Hepatocyte (in vitro differentiated cells): ENCODE measurements around the gene TMEM256. TPM values are rescaled to one million over a fixed set of nuclear protein-coding genes. Genes with fewer than 3 reads are reported as not detected.

Experiments used
- DNase-seq: peaks from one replicate; pipeline ENCODE4 v3.0.0-alpha.2; 2016; ENCODE audit warnings: low spot score
- H2AFZ ChIP-seq: fragments of 200-600 bp; sonication (generic); 2 replicates; pipeline ENCODE4 v1.6.0; 2016; ENCODE audit warnings: antibody characterized with exemption, mild to moderate bottlenecking
- H3K27ac ChIP-seq: fragments of 200-600 bp; sonication (generic); 2 replicates; pipeline ENCODE4 v1.5.1; 2016; ENCODE audit warnings: mild to moderate bottlenecking
- H3K27me3 ChIP-seq: fragments of 200-600 bp; sonication (generic); 2 replicates; pipeline ENCODE4 v1.6.1; 2016
- H3K36me3 ChIP-seq: fragments of 200-600 bp; sonication (generic); replicated peaks from 2 replicates; pipeline ENCODE4 v1.5.1; 2016; ENCODE audit warnings: low read depth; ENCODE audit not compliant: insufficient read depth
- H3K4me1 ChIP-seq: fragments of 200-600 bp; sonication (generic); 2 replicates; pipeline ENCODE4 v1.5.1; 2016; ENCODE audit warnings: mild to moderate bottlenecking, moderate library complexity; ENCODE audit not compliant: insufficient read depth
- H3K4me2 ChIP-seq: fragments of 200-600 bp; sonication (generic); 2 replicates; pipeline ENCODE4 v1.6.0; 2016
- H3K4me3 ChIP-seq: fragments of 200-600 bp; sonication (generic); 2 replicates; pipeline ENCODE4 v1.5.1; 2016; ENCODE audit warnings: mild to moderate bottlenecking
- H3K79me2 ChIP-seq: fragments of 200-600 bp; sonication (generic); 2 replicates; pipeline ENCODE4 v1.6.0; 2017; ENCODE audit warnings: mild to moderate bottlenecking
- H3K9me2 ChIP-seq: fragments of 200-600 bp; sonication (generic); replicated peaks from 2 replicates; pipeline ENCODE4 v1.6.0; 2017; ENCODE audit warnings: mild to moderate bottlenecking; ENCODE audit not compliant: insufficient read depth
- H3K9me3 ChIP-seq: fragments of 200-600 bp; sonication (generic); 2 replicates; pipeline ENCODE4 v1.5.1; 2016; ENCODE audit warnings: low read depth, mild to moderate bottlenecking
- H4K20me1 ChIP-seq: fragments of 200-600 bp; sonication (generic); 2 replicates; pipeline ENCODE4 v1.6.0; 2016; ENCODE audit warnings: mild to moderate bottlenecking; ENCODE audit not compliant: insufficient read depth, poor library complexity, severe bottlenecking
- CTCF ChIP-seq: fragments of 200-600 bp; sonication (generic); IDR thresholded peaks from 2 replicates; pipeline ENCODE4 v1.5.1; 2016; ENCODE audit warnings: antibody characterized with exemption, mild to moderate bottlenecking; ENCODE audit not compliant: poor library complexity
- EZH2 ChIP-seq: fragments of 200-600 bp; sonication (generic); IDR thresholded peaks from 2 replicates; pipeline ENCODE4 v1.6.1; 2016; ENCODE audit warnings: antibody characterized with exemption, mild to moderate bottlenecking, borderline replicate concordance
- EZH2phosphoT487 ChIP-seq: fragments of 200-600 bp; sonication (generic); IDR thresholded peaks from one replicate; pipeline ENCODE4 v1.6.1; 2018; ENCODE audit warnings: antibody characterized with exemption, mild to moderate bottlenecking, low read depth, moderate library complexity; ENCODE audit not compliant: unreplicated experiment, severe bottlenecking
- WGBS: methylation state at CpG from one replicate; pipeline ENCODE4 v1.1.6; 2016; ENCODE audit warnings: low lambda C conversion rate; ENCODE audit errors: missing lambda C conversion rate; 5-methylcytosine and 5-hydroxymethylcytosine counted together
- polyA plus RNA-seq: library from polyadenylated mRNA; unstranded; fragments of >200 nt; fragmentation: Nextera tagmentation; extraction: Ambion mirVana; gene quantifications from 2 replicates; pipeline ENCODE4 v1.2.1, GENCODE V29; 2016
- total RNA-seq: library from RNA; depleted of rRNA; stranded (reverse); fragments of >200 nt; gene quantifications from 2 replicates; pipeline ENCODE4 v1.2.3, GENCODE V29; 2014

Gene TMEM256
- total and polyA plus RNA-seq, 2 experiments from 2014 or later, result 105 to 118 TPM

DNA sequence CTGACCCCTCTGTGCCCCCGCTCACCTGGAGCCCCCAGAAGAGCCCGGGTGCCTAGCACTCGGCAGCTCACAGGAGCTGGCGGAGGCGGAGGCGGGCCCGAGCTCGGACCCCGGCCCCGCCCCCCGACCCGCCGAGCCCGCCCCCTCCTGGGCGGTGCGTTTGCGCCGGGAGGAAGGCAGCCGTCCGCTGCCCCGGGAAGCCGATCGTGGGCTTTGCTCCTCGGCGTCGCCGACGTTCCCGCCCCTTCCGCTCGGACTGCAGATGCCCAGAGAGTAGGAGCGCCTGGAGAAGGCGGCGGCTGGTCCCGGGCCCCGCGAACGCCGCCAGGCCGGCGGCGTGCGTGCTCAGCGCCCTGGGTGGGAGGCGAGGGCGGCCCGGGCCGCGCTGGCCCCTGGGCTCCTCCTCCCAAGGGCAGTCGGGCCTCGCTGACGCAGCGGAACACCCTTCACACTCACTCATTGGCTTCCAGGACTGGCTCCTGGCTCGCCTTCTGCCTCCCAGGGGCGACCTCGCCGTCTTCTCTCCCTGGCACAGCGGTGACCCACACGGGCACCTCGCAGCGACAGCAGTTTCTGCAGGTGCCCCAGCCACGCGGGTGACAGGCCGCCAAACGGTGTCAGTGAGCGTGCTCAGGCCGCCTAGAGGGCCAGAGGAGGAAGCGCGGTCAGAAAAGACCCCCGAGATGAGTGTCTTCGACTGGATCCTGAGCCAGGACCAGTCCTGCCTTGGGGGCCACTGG lies 9.3 kb downstream of the TMEM256 start, which contains the start of gene PLSCR3:
Gene PLSCR3, minus strand, starts transcription at position 74 of the 740 bp plus-strand sequence. CDS start 415 bp downstream, outside the sequence.
- peak within 1 kb of the TSS; percentile 94 for H3K4me2 ChIP-seq
- 2% methylated on average over 47 of the region's 71 CpGs for WGBS
- H3K4me3 ChIP-seq, result peak within 1 kb of the TSS; percentile 95
- H3K27ac ChIP-seq, result peak within 1 kb of the TSS; percentile 95
- H3K36me3 ChIP-seq, result no peaks in the 10 kb centered on the region
- no peaks in the 10 kb centered on the region for H4K20me1 ChIP-seq
- H3K9me2 ChIP-seq, result no peaks in the 10 kb centered on the region
- peak within 1 kb of the TSS; percentile 90 for H2AFZ ChIP-seq
- no peaks in the 10 kb centered on the region for H3K9me3 ChIP-seq
- peak; percentile 92 for DNase-seq
- H3K79me2 ChIP-seq, result peaks cover 10% of the 10 kb centered on the region
- H3K4me1 ChIP-seq, result peaks cover 9% of the 10 kb centered on the region
- TF ChIP-seq EZH2 (no peak), CTCF (peak; percentile 39)
- H3K27me3 ChIP-seq, result no peaks in the 10 kb centered on the region

- H3K79me2 ChIP-seq, result peaks cover 10% of the 10 kb centered on the region
- H3K27ac ChIP-seq, result peak overlapping the region; percentile 95
- DNase-seq, result peak; percentile 76
- no peaks in the 10 kb centered on the region for H3K36me3 ChIP-seq
- H3K9me2 ChIP-seq, result no peaks in the 10 kb centered on the region
- H3K27me3 ChIP-seq, result no peaks in the 10 kb centered on the region
- peaks cover 9% of the 10 kb centered on the region for H3K4me1 ChIP-seq
- WGBS, result 6% methylated on average over 35 of the region's 48 CpGs
- H2AFZ ChIP-seq, result peak overlapping the region; percentile 90
- no peaks in the 10 kb centered on the region for H3K9me3 ChIP-seq
- no peak for TF ChIP-seq EZH2phosphoT487
- TF ChIP-seq CTCF, result peak; percentile 21
- H3K4me3 ChIP-seq, result peak overlapping the region; percentile 95
- H3K4me2 ChIP-seq, result peak overlapping the region; percentile 94
- H4K20me1 ChIP-seq, result no peaks in the 10 kb centered on the region
Observed at GRCh38 chr17:7393613-7394451, 10.1 kb downstream of the TMEM256 start.

GRCh38 chr17:7392696-7393612 lies 10.9 kb downstream of the TMEM256 start:
- peak overlapping the region; percentile 95 for H3K4me3 ChIP-seq
- H3K9me3 ChIP-seq, result no peaks in the 10 kb centered on the region
- no peak for TF ChIP-seq EZH2phosphoT487
- no peak for TF ChIP-seq CTCF
- TF ChIP-seq EZH2, result no peak
- peaks cover 9% of the 10 kb centered on the region for H3K4me1 ChIP-seq
- no peak for DNase-seq
- H3K79me2 ChIP-seq, result peaks cover 10% of the 10 kb centered on the region
- no peak overlapping the region for H2AFZ ChIP-seq
- H3K36me3 ChIP-seq, result no peaks in the 10 kb centered on the region
- WGBS, result 59% methylated on average over 40 of the region's 42 CpGs
- H4K20me1 ChIP-seq, result no peaks in the 10 kb centered on the region
- no peaks in the 10 kb centered on the region for H3K27me3 ChIP-seq
- H3K27ac ChIP-seq, result peak overlapping the region; percentile 95
- H3K4me2 ChIP-seq, result peak overlapping the region; percentile 94
- no peaks in the 10 kb centered on the region for H3K9me2 ChIP-seq
